Uterus (tissue), 2 donors: ENCODE results near the gene DENND4B.

Experiments
- CTCF ChIP-seq, 4 experiments: fragments of 200-600 bp in 2 of 4; fragments of 450-650 bp in 2 of 4; sonication (generic) in 2 of 4; IDR thresholded peaks; one replicate each; pipeline ENCODE4 v1.5.1; 2016 to 2019; ENCODE audit warnings: antibody characterized with exemption in 4 of 4, mild to moderate bottlenecking in 2 of 4, moderate library complexity in 1 of 4
- POLR2A ChIP-seq, 2 donors: fragments of 450-650 bp; IDR thresholded peaks; one replicate each; pipeline ENCODE4 v1.6.1; 2016; ENCODE audit warnings: antibody characterized with exemption in 2 of 2, mild to moderate bottlenecking in 1 of 2, moderate library complexity in 1 of 2

GRCh38 chr1:153933430-153933829 lies 13.1 kb downstream of the DENND4B start:
- TF ChIP-seq CTCF (IDR thresholded peaks at IDR 0.05) (no peak), POLR2A (IDR thresholded peaks at IDR 0.05) (no peak)
